A549 treated with CORT108297 at 1 μM for 4 hours (cell line): ENCODE results near the gene DUSP19. TPM values are rescaled to one million over a fixed set of nuclear protein-coding genes. Genes with fewer than 3 reads are reported as not detected.

ENCODE experiments used
- total RNA-seq: library from RNA; stranded (reverse); fragments of 200-300 nt; extraction: Qiagen RNA extraction; gene quantifications from 5 replicates; pipeline ENCODE4 v1.2.3, GENCODE V29; 2022

Gene DUSP19
- total RNA-seq, result 0.55 to 1.4 TPM (median 0.74 TPM) in 5 replicates

DNA sequence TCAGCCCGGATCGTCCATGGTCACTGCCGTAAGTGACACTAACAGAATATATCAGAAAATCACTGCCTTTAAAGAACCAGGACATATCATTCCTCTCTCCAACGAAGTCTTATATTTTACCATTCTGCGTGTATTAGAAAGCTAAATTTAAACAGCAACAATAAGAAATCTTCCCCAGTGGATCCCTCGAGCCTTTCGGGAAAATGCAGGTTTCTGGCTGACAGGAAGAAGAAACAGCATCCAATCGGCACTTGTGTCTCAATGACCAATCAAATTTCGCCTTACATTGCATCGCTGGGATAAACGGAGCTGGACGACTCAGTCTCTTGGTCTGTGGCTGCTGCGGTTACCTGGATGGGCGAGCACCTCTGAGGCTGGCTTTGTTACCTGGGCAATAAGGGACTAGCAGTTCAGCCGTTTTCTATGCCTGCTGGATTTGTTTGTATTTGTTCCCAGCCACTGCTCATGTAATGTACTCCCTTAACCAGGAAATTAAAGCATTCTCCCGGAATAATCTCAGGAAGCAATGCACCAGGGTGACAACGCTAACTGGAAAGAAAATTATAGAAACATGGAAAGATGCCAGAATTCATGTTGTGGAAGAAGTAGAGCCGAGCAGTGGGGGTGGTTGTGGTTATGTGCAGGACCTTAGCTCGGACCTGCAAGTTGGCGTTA, at the start of gene DUSP19:
DUSP19 (plus strand) TSS at position 284 of the 675 bp plus-strand sequence; CDS start at position 471, 187 bp downstream.

GRCh38 chr2:183038341-183039300, 39.9 kb upstream of the DUSP19 start, which contains the start of gene NCKAP1:
TSS of gene NCKAP1 (minus strand) at chr2:183038457. CDS start at chr2:183038099, 358 bp downstream.

GRCh38 chr2:183124222-183124956, 45.8 kb downstream of the DUSP19 start, which contains the start of gene NUP35:
TSS of gene NUP35 (plus strand) at chr2:183124443. CDS start at chr2:183124458, 15 bp downstream.

Other genes with a start within 250 kb of the DUSP19 start
- gene FRZB, start 212.1 kb upstream of the DUSP19 start, total RNA-seq, result 0.03 to 0.15 TPM (median 0.06 TPM) in 4 of 5 replicates, not detected in the other
- 90.1 to 102 TPM (median 99.6 TPM) in 5 replicates for gene NCKAP1, start 40.3 kb upstream of the DUSP19 start, total RNA-seq
- 30.3 to 49.1 TPM (median 33.3 TPM) in 5 replicates for gene NUP35, start 45.7 kb downstream of the DUSP19 start, total RNA-seq